ENCODE data around the gene TASOR2. TPM values are rescaled to one million over a fixed set of nuclear protein-coding genes. Genes with fewer than 3 reads are reported as not detected.

The TASOR2 gene
- total and polyA plus RNA-seq, 2 donors from 2014 or later = 3.9 to 58.8 TPM

DNA sequence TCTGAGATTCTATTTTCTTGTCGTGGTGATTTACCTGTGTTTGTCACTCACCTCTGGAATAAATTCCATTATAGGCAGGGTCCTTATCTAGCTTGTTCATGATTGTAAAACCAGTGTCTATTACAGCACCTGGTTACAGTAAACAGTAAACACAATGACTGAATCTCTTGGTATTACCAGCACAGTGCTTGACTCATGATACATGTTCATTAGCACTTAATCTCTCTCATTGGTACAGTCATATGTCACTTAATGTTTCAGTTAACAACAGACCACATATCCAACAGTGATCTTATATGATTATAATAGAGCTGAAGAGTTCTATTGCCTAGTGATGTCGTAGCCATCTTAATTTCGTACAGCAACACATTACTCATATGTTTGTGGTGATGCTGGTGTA is 1.6 kb upstream of the TASOR2 start:
- DNase-seq = no peak
- TF ChIP-seq CTCF (IDR thresholded peaks at IDR 0.05; ENCODE audit: borderline replicate concordance, extremely low read depth, insufficient read depth) = no peak
- H3K27me3 ChIP-seq (ENCODE audit: control insufficient read depth, insufficient read depth, low read length) = no peaks in the 10 kb centered on the region
- H3K9ac ChIP-seq (ENCODE audit: low read length in 3 of 3) = no peak overlapping the region
- no peak for FAIRE-seq
- H3K4me1 ChIP-seq (ENCODE audit: control insufficient read depth in 2 of 3, insufficient read depth in 2 of 3, low read depth in 1 of 3, low read length in 3 of 3) = peaks cover 0 to 10% (median 9%) of the 10 kb centered on the region in 3 donors
- no peak overlapping the region for H3K4me3 ChIP-seq (ENCODE audit: low read length in 3 of 3)
- no peaks in the 10 kb centered on the region for H3K9me3 ChIP-seq (ENCODE audit: control insufficient read depth in 2 of 3, insufficient read depth in 1 of 3, low read length in 3 of 3)
- H3K27ac ChIP-seq (ENCODE audit: low read depth in 2 of 2, low read length in 2 of 2) = no peak overlapping the region
- H3K36me3 ChIP-seq (ENCODE audit: control insufficient read depth in 2 of 3, insufficient read depth in 3 of 3, low read length in 3 of 3) = no peaks in the 10 kb centered on the region
- intact Hi-C loops (cut with DNase I) = no loop called here

DNA sequence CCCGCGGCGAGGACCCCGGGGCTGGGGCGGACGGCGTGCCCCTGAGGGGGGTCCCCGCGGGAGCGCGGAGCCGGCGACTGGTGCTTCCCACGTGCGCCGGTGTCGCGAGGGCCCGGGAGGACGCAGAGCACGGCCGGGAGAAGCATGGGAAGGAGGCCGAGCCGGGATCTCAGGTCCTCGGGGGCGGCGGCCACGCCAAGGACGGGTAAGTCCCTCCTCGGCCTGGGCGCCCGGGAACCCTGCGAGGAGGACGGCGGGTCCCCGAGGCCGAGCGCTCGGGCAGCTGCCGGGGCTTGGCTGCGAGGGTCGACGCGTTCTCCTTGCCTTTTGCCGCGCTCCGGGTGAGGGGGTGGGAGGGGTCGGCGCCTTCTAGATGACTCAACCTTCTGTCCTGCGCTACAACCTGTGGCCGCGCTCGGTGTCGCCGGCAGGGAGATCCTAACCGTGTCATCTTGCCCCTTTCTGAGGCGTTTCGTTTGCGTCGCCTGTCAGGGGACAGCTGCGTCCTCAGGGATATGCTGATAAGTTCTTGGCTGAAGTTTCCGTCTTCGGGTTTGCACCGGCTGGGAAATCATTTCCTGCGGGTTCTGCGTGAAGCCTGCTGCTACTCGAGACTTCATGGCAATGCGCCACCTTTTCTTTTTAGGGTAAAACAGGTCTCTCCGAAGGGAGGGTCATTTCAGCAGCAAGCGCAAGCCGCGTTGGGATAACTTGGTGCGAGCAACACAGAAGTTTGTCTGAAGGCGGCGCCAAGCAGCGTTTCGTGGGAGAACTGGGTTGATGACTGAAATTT is 529 bp downstream of the TASOR2 start:
- FAIRE-seq = no peak
- Histone ChIP-seq H3K4me3 (ENCODE audit: low read length in 3 of 3) (peak overlapping the region; percentile 62 to 92 (median 91)), H3K27ac (ENCODE audit: low read depth in 2 of 2, low read length in 2 of 2) (peak overlapping the region; percentile 81 to 84), H3K9me3 (ENCODE audit: control insufficient read depth in 2 of 3, insufficient read depth in 1 of 3, low read length in 3 of 3) (no peaks in the 10 kb centered on the region), H3K4me1 (ENCODE audit: control insufficient read depth in 2 of 3, insufficient read depth in 2 of 3, low read depth in 1 of 3, low read length in 3 of 3) (peaks cover 0 to 10% (median 9%) of the 10 kb centered on the region in 3 donors), H3K27me3 (ENCODE audit: control insufficient read depth, insufficient read depth, low read length) (no peaks in the 10 kb centered on the region), H3K36me3 (ENCODE audit: control insufficient read depth in 2 of 3, insufficient read depth in 3 of 3, low read length in 3 of 3) (no peaks in the 10 kb centered on the region), H3K9ac (ENCODE audit: low read length in 3 of 3) (peak overlapping the region; percentile 11 to 81 (median 20))
- DNase-seq = peak in 4 of 5 donors; percentile 68 to 91 (median 84)
- intact Hi-C loops (cut with DNase I) = no loop called here
- TF ChIP-seq CTCF (IDR thresholded peaks at IDR 0.05; ENCODE audit: borderline replicate concordance, extremely low read depth, insufficient read depth) = peak; percentile 52

- Histone ChIP-seq H3K27ac (ENCODE audit: low read depth in 2 of 2, low read length in 2 of 2) (peak overlapping the region in 1 of 2 donors; percentile 84), H3K36me3 (ENCODE audit: control insufficient read depth in 2 of 3, insufficient read depth in 3 of 3, low read length in 3 of 3) (no peaks in the 10 kb centered on the region), H3K9me3 (ENCODE audit: control insufficient read depth in 2 of 3, insufficient read depth in 1 of 3, low read length in 3 of 3) (no peaks in the 10 kb centered on the region), H3K4me3 (ENCODE audit: low read length in 3 of 3) (peak overlapping the region; percentile 62 to 92 (median 91)), H3K4me1 (ENCODE audit: control insufficient read depth in 2 of 3, insufficient read depth in 2 of 3, low read depth in 1 of 3, low read length in 3 of 3) (peaks cover 0 to 10% (median 9%) of the 10 kb centered on the region in 3 donors), H3K9ac (ENCODE audit: low read length in 3 of 3) (peak overlapping the region; percentile 18 to 54 (median 20)), H3K27me3 (ENCODE audit: control insufficient read depth, insufficient read depth, low read length) (no peaks in the 10 kb centered on the region)
- FAIRE-seq (no peak), DNase-seq (peak in 1 of 5 donors; percentile 14)
- intact Hi-C loops (cut with DNase I) = no loop called here
- TF ChIP-seq CTCF (IDR thresholded peaks at IDR 0.05; ENCODE audit: borderline replicate concordance, extremely low read depth, insufficient read depth) = no peak
Observed at GRCh38 chr10:5685764-5686240, 1.2 kb downstream of the TASOR2 start.

Measured in kidney (tissue), 14 donors.